ENCODE data around the gene AUP1. TPM values are rescaled to one million over a fixed set of nuclear protein-coding genes. Genes with fewer than 3 reads are reported as not detected.

AUP1 gene
- total and polyA plus RNA-seq, 2 experiments from 2014 or later: 121 to 195 TPM

DNA sequence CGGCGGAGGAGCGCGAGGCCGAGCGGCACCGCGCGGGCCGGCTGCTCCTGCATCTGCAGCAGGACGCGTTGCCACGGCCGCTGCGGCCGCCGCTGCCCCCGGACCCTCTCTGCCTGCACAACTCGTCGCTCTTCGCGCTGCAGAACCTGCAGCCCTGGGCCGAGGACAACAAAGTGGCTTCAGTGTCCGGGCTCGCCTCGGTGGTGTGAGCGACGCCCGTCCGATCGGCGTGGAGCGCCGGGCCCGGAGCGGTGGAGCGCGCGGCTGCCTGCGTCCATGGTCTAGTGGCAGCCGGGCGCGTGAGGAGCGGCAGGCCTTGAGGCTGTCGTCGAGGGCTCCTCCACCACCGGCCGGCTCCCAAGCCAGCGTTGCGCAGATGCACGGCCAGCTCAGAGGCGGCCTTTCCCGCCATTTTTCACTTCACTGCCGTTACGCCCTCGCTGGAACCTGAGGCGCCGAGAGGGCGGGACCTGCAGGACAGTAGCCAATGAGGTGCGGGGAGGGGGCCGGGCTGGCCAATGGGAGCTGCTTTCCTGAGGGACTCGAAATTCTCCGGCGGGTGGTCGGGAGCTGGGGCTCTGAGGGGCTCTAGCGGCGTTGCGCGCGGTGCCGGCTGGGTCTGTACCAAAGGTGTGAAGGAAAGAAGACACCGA, 13.4 kb downstream of the AUP1 start:
- H3K4me2 ChIP-seq: peak overlapping the region; percentile 74
- H3K4me3 ChIP-seq: no peak overlapping the region
- H3K27ac ChIP-seq: no peak overlapping the region
- H3K36me3 ChIP-seq (replicated peaks; ENCODE audit: insufficient read depth, low read depth): no peaks in the 10 kb centered on the region
- peaks cover 6% of the 10 kb centered on the region for H3K4me1 ChIP-seq (ENCODE audit: insufficient read depth)
- no peaks in the 10 kb centered on the region for H3K9me3 ChIP-seq (ENCODE audit: low read depth)
- no peaks in the 10 kb centered on the region for H3K9me2 ChIP-seq (replicated peaks; ENCODE audit: insufficient read depth)
- no peaks in the 10 kb centered on the region for H4K20me1 ChIP-seq (ENCODE audit: insufficient read depth, poor library complexity, severe bottlenecking)
- peak; percentile 53 for DNase-seq (ENCODE audit: low spot score)
- H3K27me3 ChIP-seq: peaks cover 97% of the 10 kb centered on the region
- TF ChIP-seq, protein P1, sequence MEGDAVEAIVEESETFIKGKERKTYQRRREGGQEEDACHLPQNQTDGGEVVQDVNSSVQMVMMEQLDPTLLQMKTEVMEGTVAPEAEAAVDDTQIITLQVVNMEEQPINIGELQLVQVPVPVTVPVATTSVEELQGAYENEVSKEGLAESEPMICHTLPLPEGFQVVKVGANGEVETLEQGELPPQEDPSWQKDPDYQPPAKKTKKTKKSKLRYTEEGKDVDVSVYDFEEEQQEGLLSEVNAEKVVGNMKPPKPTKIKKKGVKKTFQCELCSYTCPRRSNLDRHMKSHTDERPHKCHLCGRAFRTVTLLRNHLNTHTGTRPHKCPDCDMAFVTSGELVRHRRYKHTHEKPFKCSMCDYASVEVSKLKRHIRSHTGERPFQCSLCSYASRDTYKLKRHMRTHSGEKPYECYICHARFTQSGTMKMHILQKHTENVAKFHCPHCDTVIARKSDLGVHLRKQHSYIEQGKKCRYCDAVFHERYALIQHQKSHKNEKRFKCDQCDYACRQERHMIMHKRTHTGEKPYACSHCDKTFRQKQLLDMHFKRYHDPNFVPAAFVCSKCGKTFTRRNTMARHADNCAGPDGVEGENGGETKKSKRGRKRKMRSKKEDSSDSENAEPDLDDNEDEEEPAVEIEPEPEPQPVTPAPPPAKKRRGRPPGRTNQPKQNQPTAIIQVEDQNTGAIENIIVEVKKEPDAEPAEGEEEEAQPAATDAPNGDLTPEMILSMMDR (IDR thresholded peaks at IDR 0.05; ENCODE audit: poor library complexity): no peak
- TF ChIP-seq EZH2phosphoT487 (IDR thresholded peaks at IDR 0.05; ENCODE audit: low read depth, severe bottlenecking, unreplicated experiment): peak; percentile 38
- TF ChIP-seq EZH2 (IDR thresholded peaks at IDR 0.05; ENCODE audit: borderline replicate concordance): peak; percentile 68
- no peaks in the 10 kb centered on the region for H3K79me2 ChIP-seq
- WGBS (ENCODE audit: low lambda C conversion rate, missing lambda C conversion rate): 7% methylated on average over 56 of the region's 72 CpGs
- H2AFZ ChIP-seq: peak overlapping the region; percentile 66

DNA sequence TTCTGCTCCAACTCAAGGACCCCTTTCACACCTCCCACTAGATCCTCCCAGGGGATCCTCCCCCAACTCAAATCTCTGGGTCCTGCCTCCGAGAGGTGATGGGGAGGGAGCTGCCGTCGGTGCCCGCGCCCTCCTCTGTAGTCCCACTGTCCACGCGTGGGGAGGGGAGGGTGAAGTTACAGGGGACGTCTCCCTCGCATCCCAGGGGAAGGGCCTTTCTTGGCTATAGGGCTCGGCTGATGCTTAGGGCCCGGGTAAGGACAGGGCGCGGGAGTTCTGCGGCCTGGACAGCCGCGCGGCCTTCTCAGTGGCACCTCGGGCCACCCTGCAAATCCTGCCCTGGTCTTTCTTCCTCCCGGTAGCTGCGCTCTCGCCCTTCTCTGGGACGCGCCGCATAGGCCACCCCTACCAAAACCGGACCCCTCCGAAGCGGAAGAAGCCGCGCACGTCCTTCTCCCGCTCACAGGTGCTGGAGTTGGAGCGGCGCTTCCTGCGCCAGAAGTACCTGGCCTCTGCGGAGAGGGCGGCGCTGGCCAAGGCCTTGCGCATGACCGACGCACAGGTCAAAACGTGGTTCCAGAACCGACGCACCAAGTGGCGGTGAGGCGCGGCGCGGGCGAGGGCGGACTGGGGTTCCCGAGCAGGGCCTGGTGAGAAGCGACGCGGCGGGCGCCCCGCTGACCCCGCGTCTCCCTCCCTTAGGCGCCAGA, 14.1 kb downstream of the AUP1 start:
- Histone ChIP-seq H3K4me3 (no peak overlapping the region), H3K4me2 (peak overlapping the region; percentile 74)
- WGBS (ENCODE audit: low lambda C conversion rate, missing lambda C conversion rate): 7% methylated on average over 52 of the region's 60 CpGs

DNA sequence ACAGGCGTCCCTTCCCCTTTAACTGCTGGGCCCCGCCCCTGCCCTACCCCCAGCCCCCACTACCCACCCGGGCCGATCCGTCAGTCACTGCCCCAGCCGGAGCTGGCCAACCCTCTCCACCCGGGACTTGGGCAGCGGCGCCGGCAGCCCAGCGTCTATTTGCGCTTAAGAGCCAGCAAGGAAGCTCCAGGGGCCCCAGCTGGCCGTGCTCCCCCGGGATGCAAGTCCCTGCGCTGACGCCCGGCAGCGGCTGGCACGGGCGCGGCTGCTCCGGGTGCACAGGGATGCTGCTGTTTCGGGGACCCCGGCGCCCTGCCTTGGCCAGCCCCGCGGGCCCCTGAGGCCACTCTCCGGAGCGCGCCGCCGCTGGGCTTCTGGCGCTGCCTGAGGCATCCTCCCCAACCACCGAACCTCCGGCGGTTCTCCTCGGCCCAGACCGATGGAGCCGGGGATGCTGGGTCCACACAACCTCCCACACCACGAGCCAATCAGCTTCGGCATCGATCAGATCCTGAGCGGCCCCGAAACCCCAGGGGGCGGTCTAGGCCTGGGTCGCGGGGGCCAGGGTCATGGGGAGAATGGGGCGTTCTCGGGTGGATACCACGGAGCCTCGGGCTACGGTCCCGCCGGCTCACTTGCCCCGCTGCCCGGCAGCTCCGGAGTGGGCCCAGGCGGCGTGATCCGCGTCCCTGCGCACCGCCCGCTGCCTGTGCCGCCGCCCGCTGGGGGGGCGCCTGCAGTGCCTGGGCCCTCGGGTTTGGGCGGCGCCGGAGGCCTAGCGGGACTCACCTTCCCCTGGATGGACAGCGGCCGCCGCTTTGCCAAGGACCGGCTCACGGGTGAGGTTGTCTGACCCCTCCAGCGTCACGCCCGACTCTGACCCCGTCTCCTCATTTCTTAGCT, 14.9 kb downstream of the AUP1 start, which contains the start of gene TLX2:
TSS of gene TLX2 (plus strand) at position 83 of the 903 bp plus-strand sequence. CDS start at position 440, 357 bp downstream.
- H3K36me3 ChIP-seq (replicated peaks; ENCODE audit: insufficient read depth, low read depth): no peaks in the 10 kb centered on the region
- TF ChIP-seq EZH2 (IDR thresholded peaks at IDR 0.05; ENCODE audit: borderline replicate concordance): peak; percentile 61
- TF ChIP-seq, protein P1 (IDR thresholded peaks at IDR 0.05; ENCODE audit: poor library complexity): no peak
- peak; percentile 70 for TF ChIP-seq EZH2phosphoT487 (IDR thresholded peaks at IDR 0.05; ENCODE audit: low read depth, severe bottlenecking, unreplicated experiment)
- H3K9me3 ChIP-seq (ENCODE audit: low read depth): no peaks in the 10 kb centered on the region
- no peak within 1 kb of the TSS for H2AFZ ChIP-seq
- no peaks in the 10 kb centered on the region for H3K79me2 ChIP-seq
- no peak within 1 kb of the TSS for H3K27ac ChIP-seq
- peaks cover 98% of the 10 kb centered on the region for H3K27me3 ChIP-seq
- H4K20me1 ChIP-seq (ENCODE audit: insufficient read depth, poor library complexity, severe bottlenecking): no peaks in the 10 kb centered on the region
- no peaks in the 10 kb centered on the region for H3K9me2 ChIP-seq (replicated peaks; ENCODE audit: insufficient read depth)
- DNase-seq (ENCODE audit: low spot score): no peak
- H3K4me3 ChIP-seq: no peak within 1 kb of the TSS
- peaks cover 6% of the 10 kb centered on the region for H3K4me1 ChIP-seq (ENCODE audit: insufficient read depth)
- WGBS (ENCODE audit: low lambda C conversion rate, missing lambda C conversion rate): 5% methylated on average over 73 of the region's 82 CpGs
- peak within 1 kb of the TSS; percentile 74 for H3K4me2 ChIP-seq

More for the DNA sequence above, 14.1 kb downstream of the AUP1 start:
- Histone ChIP-seq H3K27me3 (peaks cover 98% of the 10 kb centered on the region), H3K9me3 (ENCODE audit: low read depth) (no peaks in the 10 kb centered on the region), H4K20me1 (ENCODE audit: insufficient read depth, poor library complexity, severe bottlenecking) (no peaks in the 10 kb centered on the region), H3K79me2 (no peaks in the 10 kb centered on the region), H3K27ac (no peak overlapping the region), H3K4me1 (ENCODE audit: insufficient read depth) (peaks cover 6% of the 10 kb centered on the region), H2AFZ (peak overlapping the region; percentile 66), H3K9me2 (replicated peaks; ENCODE audit: insufficient read depth) (no peaks in the 10 kb centered on the region), H3K36me3 (replicated peaks; ENCODE audit: insufficient read depth, low read depth) (no peaks in the 10 kb centered on the region)
- DNase-seq (ENCODE audit: low spot score): no peak
- TF ChIP-seq EZH2phosphoT487 (IDR thresholded peaks at IDR 0.05; ENCODE audit: low read depth, severe bottlenecking, unreplicated experiment) (peak; percentile 14), EZH2 (IDR thresholded peaks at IDR 0.05; ENCODE audit: borderline replicate concordance) (peak; percentile 94)
- TF ChIP-seq, protein P1 (IDR thresholded peaks at IDR 0.05; ENCODE audit: poor library complexity): no peak

Measured in hepatocyte (in vitro differentiated cells).